GM19023 (cell line): ENCODE results near the gene AP2A2.
A peak's percentile ranks its signal among the peaks of the same experiment; 100 is the strongest.

Experiments
- ATAC-seq: cut with Tn5 transposase; IDR thresholded peaks from one replicate; pipeline ENCODE4 v1.9.1; 2021; ENCODE audit warnings: mild to moderate bottlenecking, moderate library complexity; ENCODE audit not compliant: unreplicated experiment

Gene AP2A2

GRCh38 chr11:993632-994167, 68.0 kb downstream of the AP2A2 start:
- no peak for ATAC-seq

DNA sequence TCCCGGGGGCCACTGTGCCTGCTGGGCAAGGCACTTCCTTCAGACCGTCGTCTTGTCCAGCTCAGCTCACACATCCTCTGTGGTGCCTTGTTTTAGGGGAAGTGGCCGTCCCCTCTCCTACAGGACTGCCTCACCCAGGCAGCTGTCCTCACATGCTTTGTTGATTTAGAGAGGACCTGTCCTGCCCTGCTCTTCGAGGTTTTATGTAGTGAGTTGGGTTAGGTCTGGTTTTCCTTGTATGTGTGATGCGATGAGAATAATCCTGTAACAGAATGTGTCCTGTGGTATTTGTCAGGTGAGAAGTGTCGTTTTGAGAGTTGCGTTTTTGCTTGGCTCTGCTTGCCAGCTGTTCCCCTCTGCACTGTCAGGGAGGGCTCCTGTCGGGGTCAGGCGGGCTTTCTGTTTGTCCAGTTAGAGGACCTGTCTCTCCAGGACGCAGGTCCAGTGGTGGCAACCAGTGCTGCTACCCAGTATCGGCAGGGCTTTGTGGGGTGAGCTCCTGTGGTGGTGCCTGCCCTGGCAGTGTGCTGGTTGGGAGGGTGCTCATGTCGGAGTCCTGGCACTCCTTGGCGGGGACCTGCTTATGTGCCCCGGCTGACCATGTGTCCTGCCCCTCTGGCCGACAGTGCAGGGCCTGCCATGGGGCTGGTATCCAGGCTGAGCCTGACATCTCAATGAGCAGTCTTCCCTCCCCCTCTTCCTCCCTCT, 69.5 kb downstream of the AP2A2 start:
- no peak for ATAC-seq

DNA sequence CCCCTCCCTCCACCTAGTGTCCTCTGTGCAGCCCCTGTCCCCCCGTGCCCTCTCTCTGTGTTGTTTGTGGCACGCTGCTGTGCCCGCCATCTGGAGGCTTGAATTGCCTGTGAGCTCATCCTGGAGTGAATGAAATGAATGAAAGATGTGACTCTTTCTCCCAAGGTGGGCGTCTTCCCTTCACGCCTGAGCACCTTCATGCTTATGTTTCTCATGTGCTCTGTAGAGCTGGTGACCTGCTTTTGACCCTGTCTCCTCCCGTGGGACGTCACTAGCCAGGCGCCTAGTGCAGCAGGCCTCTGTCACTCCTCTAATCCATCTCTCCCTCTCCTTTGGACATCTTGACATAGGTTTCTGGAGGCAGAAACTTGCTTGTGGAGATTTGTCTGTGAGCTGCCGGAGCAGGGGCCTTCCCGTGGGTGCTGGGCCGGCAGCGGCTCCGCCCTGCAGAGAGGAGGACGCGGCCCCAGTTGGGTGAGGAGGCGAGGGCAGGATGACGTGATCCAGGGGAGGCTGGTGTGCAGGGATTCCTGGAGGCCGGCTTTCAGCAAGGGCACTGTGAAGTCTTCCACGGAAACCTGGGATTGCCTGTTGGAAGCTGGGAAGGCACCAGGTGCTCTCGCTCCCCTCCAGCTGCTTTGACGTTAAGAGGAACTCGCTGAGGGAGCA, 70.2 kb downstream of the AP2A2 start:
- ATAC-seq, result peak; percentile 56

- no peak for ATAC-seq
Observed at GRCh38 chr11:996681-997080, 71.0 kb downstream of the AP2A2 start.

GRCh38 chr11:997907-998306, 72.2 kb downstream of the AP2A2 start:
- no peak for ATAC-seq

DNA sequence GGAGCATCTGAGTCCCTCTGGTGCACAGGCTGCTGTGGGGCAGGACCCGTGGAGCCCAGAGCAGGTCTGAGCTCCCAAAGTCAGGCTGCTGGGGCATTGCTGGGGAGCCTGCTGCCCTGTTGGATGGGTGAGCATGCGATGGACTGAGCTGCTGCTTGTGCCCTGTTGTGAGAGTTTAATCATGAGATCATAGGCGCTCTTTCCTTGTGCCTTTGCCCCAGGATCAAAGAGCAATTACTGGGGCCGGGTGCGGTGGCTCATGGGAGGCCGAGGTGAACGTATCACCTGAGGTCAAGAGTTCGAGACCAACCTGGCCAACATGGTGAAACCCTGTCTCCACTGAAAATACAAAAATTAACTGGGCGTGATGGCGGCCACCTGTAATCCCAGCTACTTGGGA, 73.3 kb downstream of the AP2A2 start:
- ATAC-seq, result no peak

DNA sequence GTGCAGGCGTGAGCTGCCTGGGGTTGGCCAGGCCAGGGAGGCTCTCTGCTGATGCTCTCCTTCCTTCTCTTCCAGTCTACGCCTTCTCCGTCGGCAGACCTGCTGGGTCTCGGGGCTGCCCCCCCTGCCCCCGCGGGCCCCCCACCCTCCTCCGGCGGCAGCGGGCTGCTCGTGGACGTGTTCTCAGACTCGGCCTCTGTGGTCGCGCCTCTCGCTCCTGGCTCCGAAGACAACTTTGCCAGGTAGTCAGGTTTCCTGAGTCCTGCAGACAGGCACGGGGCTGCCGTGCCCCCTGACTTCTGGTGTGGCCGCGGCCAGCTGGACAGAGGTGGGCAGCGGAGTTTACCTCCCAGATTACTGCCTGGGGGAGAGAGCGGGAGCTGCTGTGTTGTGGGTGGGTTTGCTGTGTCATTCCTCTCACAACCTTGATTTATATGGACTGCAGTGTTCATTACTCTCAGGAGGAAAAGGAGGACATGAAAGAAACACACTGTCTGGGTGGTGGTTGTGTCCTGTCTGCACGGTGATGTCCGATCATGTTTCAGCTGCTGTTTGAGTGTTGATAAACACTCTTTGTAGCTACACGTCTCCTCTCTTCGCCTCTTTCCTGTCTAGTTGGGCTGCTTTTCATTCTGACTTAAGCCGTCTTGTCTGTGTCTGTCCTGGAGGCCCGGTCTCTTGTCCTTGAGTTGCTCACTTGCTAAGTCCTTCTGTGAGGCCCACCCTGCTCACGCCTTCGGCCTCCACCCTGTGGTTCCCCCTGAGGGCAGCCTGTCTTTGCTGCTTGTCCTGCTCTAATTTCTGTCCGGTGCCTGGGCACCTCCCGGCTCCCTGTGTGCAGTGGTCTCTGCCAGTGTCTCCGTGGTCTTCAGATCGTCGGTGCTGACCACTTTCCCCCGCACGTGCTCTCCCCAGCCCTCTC, 74.9 kb downstream of the AP2A2 start:
- no peak for ATAC-seq

- ATAC-seq, result no peak
Observed at GRCh38 chr11:1001617-1002405, 76.1 kb downstream of the AP2A2 start.

- ATAC-seq, result no peak
Observed at GRCh38 chr11:1002406-1002984, 76.8 kb downstream of the AP2A2 start.

GRCh38 chr11:1003159-1003558, 77.5 kb downstream of the AP2A2 start:
- no peak for ATAC-seq

DNA sequence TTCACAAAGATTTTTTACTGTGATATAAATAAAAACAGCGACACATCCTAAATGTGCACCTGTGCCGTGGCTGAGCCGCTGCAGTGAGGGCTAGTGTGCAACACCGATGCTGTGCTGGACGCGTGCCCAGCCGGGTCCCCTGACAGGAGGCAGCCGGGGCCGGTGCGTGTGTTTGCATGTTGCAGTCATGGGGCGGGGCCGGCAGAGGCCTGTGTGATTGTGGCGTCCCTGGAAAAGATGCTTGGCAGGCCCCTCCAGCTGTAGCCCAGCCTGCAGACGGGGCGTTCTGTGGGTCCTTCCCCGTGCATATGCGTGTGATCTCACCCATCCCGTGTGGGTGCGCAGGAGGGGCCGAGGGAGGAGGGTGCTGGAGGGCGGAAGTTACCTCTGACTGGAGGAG, 80.3 kb downstream of the AP2A2 start:
- ATAC-seq, result no peak

DNA sequence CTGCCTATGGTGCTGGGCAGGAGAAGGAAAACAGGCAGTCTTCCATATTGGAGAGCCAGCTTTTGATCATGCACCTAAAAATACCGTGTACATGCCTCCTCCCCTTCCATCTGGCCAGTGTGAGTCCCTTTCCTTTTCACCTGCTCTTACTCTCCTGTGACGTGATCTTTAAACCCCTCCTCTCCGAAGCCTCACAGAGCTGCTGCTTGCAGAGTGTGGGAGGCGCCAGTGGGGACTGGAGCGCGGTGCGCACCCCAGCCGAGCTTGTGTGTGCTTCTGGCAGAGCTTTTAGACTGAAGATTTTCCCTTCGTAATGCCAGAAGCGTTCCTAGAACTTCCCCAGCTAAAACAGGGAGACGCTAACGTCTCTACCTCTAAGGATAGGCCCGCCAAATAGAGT, 81.1 kb downstream of the AP2A2 start:
- no peak for ATAC-seq

DNA sequence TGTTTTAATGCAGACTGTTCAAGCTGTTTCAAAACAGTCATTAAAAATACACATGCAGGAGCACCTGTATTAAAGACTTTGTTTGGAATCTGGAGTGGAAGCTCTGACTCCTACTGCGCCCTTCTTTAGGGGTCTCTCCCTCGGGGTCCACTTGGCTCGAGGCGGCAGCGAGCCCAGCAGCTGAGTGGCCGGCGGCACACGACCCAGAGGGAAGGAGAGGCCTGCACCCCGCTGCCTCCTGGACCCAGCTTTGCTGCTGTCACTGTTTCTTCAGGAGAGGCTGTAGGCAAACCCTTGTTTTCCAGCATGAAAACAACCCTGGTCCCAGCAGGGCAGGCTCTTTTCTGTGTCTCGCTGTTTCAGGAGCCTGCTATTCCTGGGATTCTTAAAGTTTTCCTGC, 81.6 kb downstream of the AP2A2 start:
- no peak for ATAC-seq

DNA sequence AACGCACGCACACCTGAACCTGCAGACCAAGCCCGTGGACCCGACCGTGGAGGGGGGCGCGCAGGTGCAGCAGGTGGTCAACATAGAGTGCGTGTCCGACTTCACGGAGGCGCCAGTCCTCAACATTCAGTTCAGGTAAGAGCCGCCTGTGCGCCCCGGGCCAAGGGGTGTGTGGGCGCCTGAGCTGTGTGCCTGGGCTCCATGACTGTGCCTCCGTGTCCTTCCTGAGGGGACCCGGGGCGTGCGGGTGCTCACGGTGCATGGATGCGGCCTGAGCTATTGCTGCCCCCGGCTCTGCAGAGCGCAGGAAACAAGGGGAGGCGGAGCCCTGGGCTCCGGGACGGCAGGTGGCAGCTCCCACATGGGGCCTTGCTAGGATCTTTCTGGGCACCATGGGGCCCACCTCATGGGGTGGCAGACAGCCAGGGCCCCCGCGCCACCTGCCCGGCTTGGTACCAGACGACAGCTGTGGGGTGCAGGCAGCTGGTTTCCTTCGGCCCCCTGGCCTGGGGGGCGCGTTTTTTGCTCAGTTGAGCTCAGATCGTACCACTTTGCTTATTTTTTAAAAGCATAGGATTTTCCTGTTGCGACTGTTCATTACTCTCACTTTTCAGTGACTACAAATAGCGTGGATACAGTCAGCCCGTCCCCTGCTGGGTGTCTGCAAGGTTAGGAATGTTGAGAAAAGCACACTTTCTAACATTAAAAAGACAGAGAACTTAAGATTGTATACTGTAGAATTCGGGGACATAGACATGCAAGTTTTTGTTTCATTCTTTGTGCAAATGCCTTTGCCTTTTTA, 82.5 kb downstream of the AP2A2 start:
- no peak for ATAC-seq

- no peak for ATAC-seq
Observed at GRCh38 chr11:1008803-1009145, 83.1 kb downstream of the AP2A2 start.

DNA sequence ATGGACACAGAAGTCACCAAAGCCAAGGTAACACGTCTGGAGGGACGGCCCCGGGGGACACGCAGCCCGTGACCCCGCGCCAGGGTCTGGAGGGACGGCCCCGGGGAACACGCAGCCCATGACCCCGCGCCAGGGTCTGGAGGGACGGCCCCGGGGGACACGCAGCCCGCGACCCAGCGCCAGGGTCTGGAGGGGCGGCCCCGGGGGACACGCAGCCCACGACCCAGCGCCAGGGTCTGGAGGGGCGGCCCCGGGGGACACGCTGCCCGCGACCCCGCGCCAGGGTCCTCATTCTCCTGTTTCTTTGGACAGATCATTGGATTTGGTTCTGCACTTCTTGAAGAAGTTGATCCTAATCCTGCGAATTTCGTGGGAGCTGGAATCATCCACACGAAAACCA, 83.7 kb downstream of the AP2A2 start:
- ATAC-seq, result no peak

DNA sequence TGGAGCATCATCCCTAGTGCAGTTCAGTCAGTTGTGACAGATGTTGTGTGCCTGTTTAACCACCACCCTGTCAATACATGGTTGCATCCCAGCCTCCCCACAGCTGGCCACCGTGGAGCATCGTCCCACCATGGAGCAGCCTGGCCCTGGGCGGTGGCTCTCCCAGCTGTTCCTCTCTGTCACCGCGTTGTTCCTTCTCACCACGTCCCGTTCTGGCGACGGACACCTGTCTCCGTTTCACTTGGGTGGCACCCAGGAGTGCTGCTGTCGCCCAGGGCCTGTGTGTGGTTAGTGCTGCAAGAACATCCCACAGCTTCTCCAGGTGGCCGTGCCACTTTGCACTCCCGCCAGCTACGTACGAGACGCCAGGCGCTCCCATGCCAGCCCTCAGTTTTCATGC, 84.3 kb downstream of the AP2A2 start:
- ATAC-seq, result no peak

GRCh38 chr11:1010551-1011319, 85.1 kb downstream of the AP2A2 start:
- no peak for ATAC-seq

DNA sequence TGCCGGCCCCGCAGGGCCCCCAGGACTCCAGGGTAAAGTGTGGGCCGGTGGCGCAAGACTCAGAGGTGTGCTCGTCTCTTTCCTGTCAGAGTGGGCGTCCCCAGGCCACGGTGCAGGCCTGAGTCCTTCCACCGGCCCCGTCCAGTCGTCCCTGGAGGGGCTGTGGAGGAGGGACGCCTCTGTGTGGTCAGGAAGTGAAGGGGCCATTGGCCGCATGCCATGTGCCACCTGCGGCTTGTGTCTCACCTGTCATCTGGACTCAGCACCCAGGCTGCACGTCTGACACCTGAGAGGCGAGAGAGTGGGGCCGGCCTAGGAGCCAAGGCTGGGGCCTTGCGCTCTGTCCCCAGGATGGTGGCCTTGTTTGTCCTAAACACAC, 85.6 kb downstream of the AP2A2 start:
- no peak for ATAC-seq
